GM18502 (cell line): ENCODE results near the gene LILRA5.
"Not testable (repeated sequence)": the region's sequence is repeated elsewhere in the genome, so short reads cannot be mapped to it uniquely, and the experiment has no call there.

ENCODE experiments used
- ATAC-seq: cut with Tn5 transposase; IDR thresholded peaks from one replicate; pipeline ENCODE4 v1.9.1; 2021; ENCODE audit warnings: mild to moderate bottlenecking; ENCODE audit not compliant: unreplicated experiment, poor library complexity

LILRA5 gene

GRCh38 chr19:54307389-54308020 lies 5.5 kb downstream of the LILRA5 start:
- ATAC-seq: no peak

DNA sequence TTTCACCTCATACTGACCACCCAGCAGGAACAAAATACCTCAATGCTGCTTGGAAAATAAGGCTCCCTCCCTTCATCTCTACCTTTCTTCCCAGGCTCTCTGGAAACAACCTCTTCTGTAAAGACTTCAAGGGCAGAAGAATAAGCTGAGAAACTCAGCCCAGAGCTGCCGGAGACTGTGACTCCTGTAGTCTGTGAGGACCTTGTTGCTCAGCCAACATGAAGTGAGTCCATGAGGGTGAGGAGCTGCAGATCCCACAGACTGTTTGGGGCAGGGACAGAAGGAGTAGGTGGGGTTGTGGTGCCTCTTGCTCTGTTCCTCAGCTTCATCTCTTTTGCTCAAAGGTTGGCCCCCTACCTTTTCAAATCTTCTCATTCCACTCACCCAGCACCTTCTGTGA lies 7.8 kb downstream of the LILRA5 start:
- ATAC-seq: no peak

DNA sequence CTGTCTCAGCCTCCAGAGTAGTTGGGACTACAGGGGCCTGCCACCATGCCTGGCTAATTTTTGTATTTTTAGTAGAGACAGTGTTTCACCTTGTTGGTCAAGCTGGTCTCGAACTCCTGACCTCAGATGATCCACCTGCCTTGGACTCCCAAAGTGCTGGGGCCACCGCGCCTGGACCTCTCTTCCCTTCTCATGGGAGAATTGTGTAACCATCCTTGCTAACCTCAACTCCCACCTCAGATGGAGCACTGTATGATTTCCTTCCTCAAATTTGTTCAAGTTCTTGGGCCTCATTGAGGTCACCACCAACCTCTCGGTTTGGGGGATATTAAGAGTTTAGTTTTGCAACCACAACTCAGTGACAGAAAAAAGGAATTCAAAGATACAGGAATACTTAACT lies 10.7 kb downstream of the LILRA5 start:
- ATAC-seq: no peak

DNA sequence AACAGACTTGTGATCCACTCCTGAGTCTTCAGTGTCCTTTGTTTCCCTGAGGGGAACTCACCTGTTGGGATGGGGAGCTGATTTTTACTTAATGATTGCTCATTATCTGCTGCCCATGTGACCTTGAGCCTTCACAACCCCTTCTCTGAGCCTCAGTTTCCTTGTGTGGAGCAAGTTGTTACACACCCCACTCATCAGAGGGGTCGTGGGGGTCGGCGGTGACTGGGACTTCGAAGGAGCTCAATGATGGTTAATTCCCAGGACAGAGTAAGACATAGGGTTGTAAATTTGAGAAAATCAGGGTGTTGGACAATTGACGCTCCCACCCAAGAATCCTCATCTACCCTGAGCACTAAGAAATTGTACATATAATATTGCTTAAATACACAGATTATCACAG lies 13.5 kb downstream of the LILRA5 start:
- ATAC-seq: no peak

GRCh38 chr19:54299126-54299498 lies 13.9 kb downstream of the LILRA5 start:
- ATAC-seq: no peak

DNA sequence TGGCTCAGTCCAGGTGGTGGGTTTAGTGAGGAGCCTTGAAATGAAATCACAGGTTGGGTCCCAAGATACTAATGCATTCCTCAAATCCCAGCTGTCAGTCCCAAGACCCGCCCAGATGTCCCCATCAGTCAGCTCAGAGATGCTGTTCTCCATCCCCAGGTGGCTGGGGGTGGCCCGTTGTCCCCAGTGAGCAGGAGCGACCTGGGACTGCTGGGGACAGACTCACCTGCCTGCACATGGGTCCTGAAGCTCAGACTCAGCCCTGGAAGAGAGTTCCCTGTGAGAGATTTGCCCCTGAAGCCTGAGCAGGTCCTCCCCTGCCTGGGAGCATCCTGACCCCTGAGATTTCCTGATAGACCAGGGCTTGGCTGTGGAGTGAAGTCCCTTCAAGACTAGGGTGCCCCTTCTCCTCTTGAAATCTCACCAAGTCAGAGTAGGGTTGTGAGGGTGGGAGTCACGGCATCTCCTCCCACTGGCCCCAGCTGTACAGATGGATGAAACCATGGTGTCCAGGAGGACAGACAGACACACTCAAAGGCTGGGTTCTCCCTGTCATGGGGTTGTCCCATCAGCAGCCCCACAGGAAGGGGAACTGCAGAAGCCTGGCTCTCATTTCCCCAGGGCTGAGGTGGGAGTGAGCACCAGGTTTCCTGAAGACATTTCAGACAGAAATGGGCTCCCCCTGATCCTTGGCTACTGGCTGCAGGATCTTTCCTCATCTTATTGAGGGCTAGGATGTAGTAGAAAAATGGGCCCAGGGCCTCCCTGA lies 14.4 kb downstream of the LILRA5 start:
- ATAC-seq: no peak

- ATAC-seq: no peak
Measured at GRCh38 chr19:54297759-54298305, 15.1 kb downstream of the LILRA5 start.

- ATAC-seq: no peak
Measured at GRCh38 chr19:54294539-54294938, 18.4 kb downstream of the LILRA5 start.

DNA sequence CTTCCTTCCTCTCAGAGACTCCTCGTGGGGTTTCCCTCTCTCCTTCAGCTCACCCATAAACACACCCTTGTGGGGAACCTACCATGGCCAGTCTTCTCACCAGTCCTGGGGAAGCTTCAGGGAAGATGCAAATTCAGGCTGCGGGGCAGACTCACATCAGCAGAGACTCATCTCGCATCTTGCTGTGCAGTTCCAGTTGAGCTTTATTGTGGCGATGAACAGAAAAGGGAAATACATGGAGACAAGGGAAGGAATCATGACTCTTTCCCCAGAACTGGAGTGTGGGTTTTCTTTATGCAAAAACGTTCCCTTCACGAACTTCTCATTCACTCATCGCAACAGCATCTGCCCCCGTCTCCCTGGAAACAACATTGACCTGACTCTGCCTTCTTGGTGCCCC lies 23.8 kb downstream of the LILRA5 start:
- not testable (repeated sequence) for ATAC-seq

- no peak for ATAC-seq
Measured at GRCh38 chr19:54287456-54287855, 25.5 kb downstream of the LILRA5 start.

DNA sequence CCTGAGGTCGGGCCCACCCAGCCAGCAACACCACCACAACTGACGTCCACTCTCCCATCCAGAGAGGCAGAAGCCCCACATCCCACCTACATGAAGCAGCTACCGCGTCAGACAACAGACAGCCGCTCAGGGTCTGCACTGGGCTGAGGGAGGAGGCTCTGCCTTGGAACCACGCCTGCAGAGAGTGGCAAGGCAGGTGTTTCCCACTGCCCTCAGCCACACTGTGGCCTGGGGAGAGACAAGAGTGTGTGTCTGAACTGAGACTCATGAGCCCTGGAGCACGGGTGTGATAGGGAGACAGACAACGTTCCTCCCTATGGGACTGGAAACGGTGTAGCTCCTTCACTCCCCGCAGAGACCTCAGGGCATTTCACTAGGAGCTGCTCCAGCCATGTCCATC lies 26.7 kb downstream of the LILRA5 start:
- ATAC-seq: not testable (repeated sequence)

GRCh38 chr19:54285427-54286056 lies 27.4 kb downstream of the LILRA5 start:
- not testable (repeated sequence) for ATAC-seq

GRCh38 chr19:54282686-54283470 lies 30.1 kb downstream of the LILRA5 start:
- no peak for ATAC-seq

GRCh38 chr19:54281729-54282075 lies 31.3 kb downstream of the LILRA5 start:
- ATAC-seq: not testable (repeated sequence)

DNA sequence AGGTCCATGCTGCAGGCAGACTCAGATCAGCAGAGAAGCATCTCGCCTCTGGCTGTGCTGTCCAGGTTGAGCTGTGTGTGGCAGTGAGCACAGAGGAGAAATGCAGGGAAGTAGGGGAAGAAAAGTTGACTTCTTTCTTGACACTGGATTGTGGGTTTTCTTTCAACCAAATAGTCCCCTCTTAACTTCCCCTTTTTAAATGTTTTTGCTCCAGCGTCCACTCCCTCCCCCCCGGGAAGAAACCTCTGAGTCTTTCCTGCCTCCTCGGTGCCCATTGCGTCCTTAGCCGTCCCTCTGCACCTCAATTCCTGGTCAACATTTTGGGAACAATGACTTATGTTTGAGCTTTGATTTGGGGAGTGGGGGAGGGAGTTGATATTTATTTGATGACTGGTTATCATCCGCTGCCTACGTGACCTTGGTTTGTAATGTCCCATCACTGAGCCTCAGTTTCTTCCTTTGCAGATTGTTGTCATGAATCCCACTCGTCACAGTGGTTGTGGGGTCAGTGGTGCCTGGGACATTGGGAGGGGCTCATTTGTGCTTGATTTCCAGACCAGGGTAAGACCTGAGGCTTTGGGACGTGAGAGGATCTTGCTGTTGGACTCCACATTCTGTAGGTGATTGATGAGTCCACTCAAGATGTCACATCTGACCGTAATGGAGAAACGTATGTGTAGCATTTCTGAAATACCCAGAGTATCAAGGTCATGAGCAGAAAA lies 31.8 kb downstream of the LILRA5 start, which contains the start of gene LILRB2:
TSS of gene LILRB2 (minus strand) at position 104 of the 722 bp plus-strand sequence. CDS start 614 bp downstream, outside the sequence.
- no peak for ATAC-seq

- ATAC-seq: not testable (repeated sequence)
Measured at GRCh38 chr19:54280441-54280840, 32.5 kb downstream of the LILRA5 start.

GRCh38 chr19:54280025-54280424 lies 32.9 kb downstream of the LILRA5 start:
- ATAC-seq: not testable (repeated sequence)

DNA sequence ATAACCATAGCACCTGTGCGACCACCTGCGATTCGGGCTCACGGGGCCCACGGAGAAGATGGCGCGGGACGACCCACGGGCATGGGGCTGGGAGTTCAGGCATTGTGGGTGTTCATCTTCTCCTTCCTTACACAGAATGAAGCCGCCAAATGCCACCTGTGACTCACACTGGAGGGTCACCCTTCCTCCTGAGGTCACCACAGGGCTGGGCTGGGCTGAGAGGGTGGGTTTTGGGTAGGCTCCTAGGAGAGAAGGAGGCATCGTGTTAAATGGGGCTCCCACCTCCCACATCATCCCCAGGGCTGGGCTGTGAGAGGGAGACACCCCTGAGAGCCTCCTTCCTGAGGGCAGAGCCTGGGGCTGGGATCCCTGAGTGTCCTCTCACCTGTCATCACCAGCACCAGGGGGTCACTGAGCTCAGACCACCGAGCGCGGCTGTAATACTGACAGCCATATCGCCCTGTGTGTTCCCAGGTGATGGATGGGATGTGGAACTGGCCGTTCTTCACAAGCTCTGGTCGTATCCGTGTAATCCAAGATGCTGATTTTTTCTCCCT lies 33.5 kb downstream of the LILRA5 start:
- no peak for ATAC-seq

DNA sequence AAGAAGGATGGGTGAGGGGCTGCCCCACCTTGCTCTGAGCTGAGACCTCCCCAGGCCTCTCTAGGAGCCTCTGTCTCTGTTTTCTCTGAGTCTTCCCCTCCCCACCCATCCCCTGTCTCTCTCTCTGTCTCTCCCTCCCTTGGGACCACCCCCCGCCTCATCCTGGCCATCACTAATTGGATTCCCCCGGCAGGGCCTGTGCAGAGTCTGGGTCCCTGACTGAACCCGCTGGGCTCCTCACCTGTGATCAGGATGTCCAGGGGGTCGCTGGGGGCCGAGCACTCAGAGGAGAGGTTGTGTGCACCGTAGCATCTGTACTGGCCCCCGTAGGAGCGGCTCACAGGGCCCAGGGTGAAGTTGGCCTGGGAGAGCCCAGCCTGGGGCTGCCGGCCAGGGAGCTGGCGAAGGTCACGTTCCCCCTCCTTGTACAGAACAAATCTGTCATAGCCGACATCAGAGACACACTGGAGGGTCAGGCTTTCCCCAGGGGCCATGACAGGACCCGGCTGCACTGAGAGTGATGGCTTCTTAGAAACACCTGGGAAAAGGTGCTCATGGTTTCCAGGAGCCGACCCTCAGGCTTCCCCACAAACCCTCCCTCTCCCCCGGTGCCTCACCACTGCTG lies 34.3 kb downstream of the LILRA5 start:
- not testable (repeated sequence) for ATAC-seq
